Vagina (tissue), 2 donors: ENCODE measurements around the gene PMS2. TPM values are rescaled to one million over a fixed set of nuclear protein-coding genes. Genes with fewer than 3 reads are reported as not detected.

Experiments used
- DNase-seq, 2 donors: peaks; one replicate each; pipeline ENCODE4 v3.0.0-alpha.2; 2017; ENCODE audit errors: extremely low spot score in 2 of 2
- H3K27ac ChIP-seq: fragments of 200-600 bp; sonication (generic); one replicate; pipeline ENCODE4 v1.5.1; 2019
- H3K27me3 ChIP-seq: fragments of 200-600 bp; sonication (generic); one replicate; pipeline ENCODE4 v1.5.1; 2019
- H3K36me3 ChIP-seq, 2 donors: fragments of 200-600 bp; sonication (generic); one replicate each; pipeline ENCODE4 v1.5.1; 2017 to 2019
- H3K4me1 ChIP-seq: fragments of 200-600 bp; sonication (generic); one replicate; pipeline ENCODE4 v1.5.1; 2019
- H3K4me3 ChIP-seq, 2 donors: fragments of 200-600 bp; sonication (generic); 1 replicate in 1 of 2; 2 replicates in 1 of 2; pipeline ENCODE4 v1.5.1; 2016 to 2019
- H3K9me3 ChIP-seq: fragments of 200-600 bp; sonication (generic); one replicate; pipeline ENCODE4 v1.5.1; 2019
- POLR2A ChIP-seq, 2 donors: fragments of 450-650 bp; IDR thresholded peaks; one replicate each; pipeline ENCODE4 v1.6.1; 2017; ENCODE audit warnings: antibody characterized with exemption in 2 of 2, mild to moderate bottlenecking in 2 of 2, moderate library complexity in 2 of 2
- POLR2AphosphoS5 ChIP-seq, 2 donors: sonication (generic); formaldehyde crosslinking; IDR thresholded peaks; one replicate each; pipeline ENCODE4 v1.9.0; 2017; ENCODE audit warnings: antibody characterized with exemption in 2 of 2, mild to moderate bottlenecking in 2 of 2, low read depth in 1 of 2; ENCODE audit not compliant: insufficient read depth in 1 of 2
- intact Hi-C: fragments of 100-400 bp; cut with DNase I; formaldehyde crosslinking; loops from one replicate; pipeline ENCODE4 v1.15.1; 2023
- total RNA-seq: library from RNA; depleted of rRNA; stranded (reverse); fragments of >200 nt; gene quantifications from one replicate; pipeline ENCODE4 v1.2.3, GENCODE V29; 2016
- TF ChIP-seq, protein P1 (sequence below), 3 experiments: fragments of 450-650 bp in 2 of 3; fragments of 200-600 bp in 1 of 3; sonication (generic) in 1 of 3; IDR thresholded peaks; one replicate each; pipeline ENCODE4 v1.5.1; 2017 to 2019; ENCODE audit warnings: antibody characterized with exemption in 3 of 3, mild to moderate bottlenecking in 2 of 3, moderate library complexity in 2 of 3

The PMS2 gene
- total RNA-seq, 1 donor from 2014 or later: 15.2 TPM

DNA sequence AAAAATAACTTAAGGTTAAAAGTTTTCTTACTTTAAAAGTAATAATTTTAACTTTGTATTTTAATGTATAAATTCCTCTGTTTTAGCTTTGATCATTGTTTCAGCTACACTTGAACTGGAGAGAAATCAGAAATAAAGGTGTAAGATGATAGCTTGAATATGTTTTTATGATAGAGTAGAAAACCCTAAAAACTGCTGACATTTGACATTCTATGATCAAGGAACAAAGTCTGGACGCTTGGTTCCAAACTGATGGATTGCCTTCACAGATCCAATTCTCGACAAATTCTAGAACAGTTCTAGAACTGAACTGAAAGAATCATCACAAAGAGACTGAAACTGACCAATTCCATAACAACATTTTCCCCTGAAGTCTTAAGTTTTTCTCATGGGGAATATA is 22.1 kb upstream of the PMS2 start, which contains the start of gene ANKRD61:
Gene ANKRD61 (plus strand): TSS at position 389 of the 400 bp plus-strand sequence. CDS start 0 bp downstream, at position 389.
- H3K36me3 ChIP-seq: peaks cover 0 to 61% of the 10 kb centered on the region in 2 donors
- intact Hi-C loops: no loop called here

DNA sequence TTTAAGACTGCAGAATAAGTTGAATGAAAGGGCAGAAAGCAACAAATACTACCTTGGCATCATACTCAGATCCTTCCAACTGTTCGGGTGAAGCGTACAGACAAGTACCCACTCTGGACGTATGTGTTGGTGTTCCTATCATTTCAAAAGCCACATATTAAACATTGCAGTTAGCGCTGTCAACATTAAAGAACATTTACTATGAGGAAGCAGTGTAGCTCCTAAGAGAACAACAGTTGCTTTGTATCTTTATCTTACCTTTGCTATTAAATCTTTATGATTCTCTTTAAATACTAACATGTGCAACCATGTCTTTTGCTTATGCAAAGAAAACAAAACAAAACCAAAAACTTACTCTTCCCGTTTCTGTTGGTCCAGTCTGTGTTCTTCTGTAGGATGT is 19.7 kb upstream of the PMS2 start:
- no peak for DNase-seq
- peaks cover under 1 to 53% of the 10 kb centered on the region in 2 donors for H3K36me3 ChIP-seq
- H3K4me1 ChIP-seq: no peaks in the 10 kb centered on the region
- no peaks in the 10 kb centered on the region for H3K9me3 ChIP-seq
- no peak overlapping the region for H3K4me3 ChIP-seq
- H3K27ac ChIP-seq: no peak overlapping the region
- TF ChIP-seq POLR2AphosphoS5 (IDR thresholded peaks at IDR 0.05; ENCODE audit: insufficient read depth in 1 of 2, low read depth in 1 of 2): no peak
- no peak for TF ChIP-seq POLR2A (IDR thresholded peaks at IDR 0.05)
- TF ChIP-seq, protein P1, sequence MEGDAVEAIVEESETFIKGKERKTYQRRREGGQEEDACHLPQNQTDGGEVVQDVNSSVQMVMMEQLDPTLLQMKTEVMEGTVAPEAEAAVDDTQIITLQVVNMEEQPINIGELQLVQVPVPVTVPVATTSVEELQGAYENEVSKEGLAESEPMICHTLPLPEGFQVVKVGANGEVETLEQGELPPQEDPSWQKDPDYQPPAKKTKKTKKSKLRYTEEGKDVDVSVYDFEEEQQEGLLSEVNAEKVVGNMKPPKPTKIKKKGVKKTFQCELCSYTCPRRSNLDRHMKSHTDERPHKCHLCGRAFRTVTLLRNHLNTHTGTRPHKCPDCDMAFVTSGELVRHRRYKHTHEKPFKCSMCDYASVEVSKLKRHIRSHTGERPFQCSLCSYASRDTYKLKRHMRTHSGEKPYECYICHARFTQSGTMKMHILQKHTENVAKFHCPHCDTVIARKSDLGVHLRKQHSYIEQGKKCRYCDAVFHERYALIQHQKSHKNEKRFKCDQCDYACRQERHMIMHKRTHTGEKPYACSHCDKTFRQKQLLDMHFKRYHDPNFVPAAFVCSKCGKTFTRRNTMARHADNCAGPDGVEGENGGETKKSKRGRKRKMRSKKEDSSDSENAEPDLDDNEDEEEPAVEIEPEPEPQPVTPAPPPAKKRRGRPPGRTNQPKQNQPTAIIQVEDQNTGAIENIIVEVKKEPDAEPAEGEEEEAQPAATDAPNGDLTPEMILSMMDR (IDR thresholded peaks at IDR 0.05): no peak
- intact Hi-C loops: no loop called here
- no peaks in the 10 kb centered on the region for H3K27me3 ChIP-seq

More for the DNA sequence above, 22.1 kb upstream of the PMS2 start, which contains the start of gene ANKRD61:
- H3K27ac ChIP-seq: no peak within 1 kb of the TSS
- DNase-seq: no peak
- no peaks in the 10 kb centered on the region for H3K27me3 ChIP-seq
- no peaks in the 10 kb centered on the region for H3K9me3 ChIP-seq
- H3K4me3 ChIP-seq: no peak within 1 kb of the TSS
- H3K4me1 ChIP-seq: no peaks in the 10 kb centered on the region
- TF ChIP-seq POLR2AphosphoS5 (IDR thresholded peaks at IDR 0.05; ENCODE audit: insufficient read depth in 1 of 2, low read depth in 1 of 2) (no peak), POLR2A (IDR thresholded peaks at IDR 0.05) (no peak)
- TF ChIP-seq, protein P1 (IDR thresholded peaks at IDR 0.05): no peak

- TF ChIP-seq POLR2AphosphoS5 (IDR thresholded peaks at IDR 0.05; ENCODE audit: insufficient read depth in 1 of 2, low read depth in 1 of 2) (no peak), POLR2A (IDR thresholded peaks at IDR 0.05) (no peak)
- TF ChIP-seq, protein P1 (IDR thresholded peaks at IDR 0.05): no peak
- no peak for DNase-seq
- Histone ChIP-seq H3K36me3 (peaks cover 7 to 55% of the 10 kb centered on the region in 2 donors), H3K27me3 (no peaks in the 10 kb centered on the region), H3K27ac (no peak overlapping the region), H3K9me3 (no peaks in the 10 kb centered on the region), H3K4me3 (no peak overlapping the region), H3K4me1 (no peaks in the 10 kb centered on the region)
- intact Hi-C loops: no loop called here
Measured at GRCh38 chr7:6027806-6028365, 19.0 kb upstream of the PMS2 start.

DNA sequence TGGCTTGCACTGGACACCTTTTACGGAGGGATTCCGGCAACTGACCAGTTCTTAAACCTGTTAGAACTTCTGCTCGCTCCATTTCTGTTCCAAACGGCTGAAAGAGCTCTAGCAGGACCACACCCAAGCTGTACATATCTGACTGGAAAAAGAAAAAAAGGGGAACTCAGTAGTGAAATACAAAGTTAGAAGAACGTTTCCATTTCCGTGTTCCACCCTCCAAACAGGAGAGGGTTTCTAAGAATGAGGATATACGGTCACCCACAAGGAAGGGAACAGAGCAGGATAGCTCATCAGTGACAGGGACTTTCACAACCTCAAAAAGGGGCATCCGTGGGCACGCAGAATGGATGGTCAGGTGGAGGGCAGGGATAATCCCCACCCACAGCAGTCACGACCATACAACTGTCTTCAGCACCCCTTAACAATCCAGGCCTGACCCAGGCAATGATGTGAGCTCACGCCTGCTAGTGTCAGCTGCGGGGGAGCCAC is 18.0 kb upstream of the PMS2 start:
- Histone ChIP-seq H3K36me3 (peaks cover 7 to 65% of the 10 kb centered on the region in 2 donors), H3K27me3 (no peaks in the 10 kb centered on the region), H3K4me1 (no peaks in the 10 kb centered on the region), H3K4me3 (no peak overlapping the region), H3K9me3 (no peaks in the 10 kb centered on the region), H3K27ac (no peak overlapping the region)
- TF ChIP-seq POLR2A (IDR thresholded peaks at IDR 0.05) (no peak), POLR2AphosphoS5 (IDR thresholded peaks at IDR 0.05; ENCODE audit: insufficient read depth in 1 of 2, low read depth in 1 of 2) (no peak)
- TF ChIP-seq, protein P1 (IDR thresholded peaks at IDR 0.05): no peak
- intact Hi-C loops: no loop called here
- DNase-seq: no peak
